H9 (cell line): ENCODE measurements around the gene CCDC192. TPM values are rescaled to one million over a fixed set of nuclear protein-coding genes. Genes with fewer than 3 reads are reported as not detected.

Source experiments
- DNase-seq: peaks from one replicate; pipeline ENCODE4 v3.0.0-alpha.2; 2017
- H2AFZ ChIP-seq: one replicate; pipeline ENCODE4 v1.6.1; 2013; ENCODE audit warnings: mild to moderate bottlenecking, low read length, control low read depth, moderate library complexity
- H2AK5ac ChIP-seq: 2 replicates; pipeline ENCODE4 v1.6.1; 2013; ENCODE audit warnings: low read length, control low read depth, mixed read lengths; ENCODE audit not compliant: insufficient read length
- H2BK120ac ChIP-seq: one replicate; pipeline ENCODE4 v1.6.1; 2013; ENCODE audit warnings: low read depth, mild to moderate bottlenecking, low read length, control low read depth, inconsistent platforms; ENCODE audit not compliant: poor library complexity, severe bottlenecking
- H2BK12ac ChIP-seq: 2 replicates; pipeline ENCODE4 v1.6.1; 2013; ENCODE audit warnings: low read length, control low read depth, mixed read lengths, low read depth; ENCODE audit not compliant: insufficient read length
- H2BK15ac ChIP-seq: 2 replicates; pipeline ENCODE4 v1.6.1; 2013; ENCODE audit warnings: low read depth, low read length, control low read depth
- H2BK20ac ChIP-seq: one replicate; pipeline ENCODE4 v1.6.1; 2013; ENCODE audit warnings: low read depth, mild to moderate bottlenecking, low read length, control low read depth, inconsistent platforms; ENCODE audit not compliant: poor library complexity, severe bottlenecking
- H2BK5ac ChIP-seq: 2 replicates; pipeline ENCODE4 v1.6.1; 2013; ENCODE audit warnings: low read length, control low read depth, mixed read lengths; ENCODE audit not compliant: insufficient read length
- H3K14ac ChIP-seq: 2 replicates; pipeline ENCODE4 v1.6.1; 2013; ENCODE audit warnings: low read length, control low read depth; ENCODE audit not compliant: insufficient read depth
- H3K18ac ChIP-seq: 2 replicates; pipeline ENCODE4 v1.6.1; 2013; ENCODE audit warnings: low read depth, mild to moderate bottlenecking, mixed read lengths, low read length, control low read depth; ENCODE audit not compliant: insufficient read length
- H3K23ac ChIP-seq: 2 replicates; pipeline ENCODE4 v1.6.1; 2013; ENCODE audit warnings: low read length, control low read depth, mixed read lengths, low read depth; ENCODE audit not compliant: insufficient read length
- H3K23me2 ChIP-seq: 2 replicates; pipeline ENCODE4 v1.6.1; 2013; ENCODE audit warnings: low read depth, mild to moderate bottlenecking, mixed read lengths, low read length, control low read depth; ENCODE audit not compliant: insufficient read length, poor library complexity, severe bottlenecking
- H3K27ac ChIP-seq: 2 replicates; pipeline ENCODE4 v1.5.1; 2013; ENCODE audit warnings: low read length, control low read depth, mixed read lengths, low read depth; ENCODE audit not compliant: insufficient read length
- H3K27me3 ChIP-seq: 2 replicates; pipeline ENCODE4 v1.6.1; 2013; ENCODE audit warnings: low read length, control low read depth, inconsistent platforms; ENCODE audit not compliant: insufficient read depth
- H3K4ac ChIP-seq: 2 replicates; pipeline ENCODE4 v1.6.1; 2013; ENCODE audit warnings: low read depth, mild to moderate bottlenecking, control low read depth, inconsistent platforms, low read length, moderate library complexity
- H3K4me1 ChIP-seq: 2 replicates; pipeline ENCODE4 v1.6.1; 2013; ENCODE audit warnings: low read length, control low read depth, inconsistent platforms; ENCODE audit not compliant: insufficient read depth
- H3K4me2 ChIP-seq: 2 replicates; pipeline ENCODE4 v1.6.1; 2013; ENCODE audit warnings: low read length, control low read depth, mixed read lengths; ENCODE audit not compliant: insufficient read length, insufficient read depth
- H3K56ac ChIP-seq: 2 replicates; pipeline ENCODE4 v1.6.1; 2013; ENCODE audit warnings: low read depth, mild to moderate bottlenecking, mixed read lengths, low read length, control low read depth; ENCODE audit not compliant: insufficient read length
- H3K79me1 ChIP-seq: 2 replicates; pipeline ENCODE4 v1.6.1; 2013; ENCODE audit warnings: low read depth, mild to moderate bottlenecking, moderate library complexity, low read length, control low read depth, inconsistent platforms; ENCODE audit not compliant: insufficient read depth, poor library complexity, severe bottlenecking
- H3K79me2 ChIP-seq: 2 replicates; pipeline ENCODE4 v1.6.1; 2013; ENCODE audit warnings: low read length, control low read depth, inconsistent platforms; ENCODE audit not compliant: insufficient read depth
- H3K9ac ChIP-seq: 2 replicates; pipeline ENCODE4 v1.6.1; 2013; ENCODE audit warnings: low read length, control low read depth, mixed read lengths; ENCODE audit not compliant: insufficient read length; ENCODE audit errors: extremely low read depth
- H3K9me3 ChIP-seq: one replicate; pipeline ENCODE4 v1.6.1; 2013; ENCODE audit warnings: low read depth, low read length, inconsistent platforms; ENCODE audit not compliant: control insufficient read depth
- H3T11ph ChIP-seq: one replicate; pipeline ENCODE4 v1.6.1; 2013; ENCODE audit warnings: mild to moderate bottlenecking, low read length, control low read depth, inconsistent platforms
- H4K20me1 ChIP-seq: one replicate; pipeline ENCODE4 v1.6.1; 2013; ENCODE audit not compliant: control insufficient read depth, insufficient read length, insufficient read depth
- H4K5ac ChIP-seq: 2 replicates; pipeline ENCODE4 v1.6.1; 2013; ENCODE audit warnings: low read depth, mild to moderate bottlenecking, mixed read lengths, low read length, control low read depth; ENCODE audit not compliant: insufficient read length
- H4K8ac ChIP-seq: replicated peaks from 2 replicates; pipeline ENCODE4 v1.6.1; 2013; ENCODE audit warnings: low read length, control low read depth, mixed read lengths, low read depth; ENCODE audit not compliant: insufficient read length
- H4K91ac ChIP-seq: 2 replicates; pipeline ENCODE4 v1.6.1; 2013; ENCODE audit warnings: low read depth, mild to moderate bottlenecking, moderate library complexity, mixed read lengths, low read length, control low read depth; ENCODE audit not compliant: insufficient read length
- H3K27ac Mint-ChIP-seq, 3 experiments: 2 replicates in 2 of 3; 3 replicates in 1 of 3; pipeline ENCODE4 v1.8.0; 2020 to 2021; ENCODE audit warnings: mixed read lengths in 3 of 3, mild to moderate bottlenecking in 1 of 3, moderate library complexity in 1 of 3
- H3K27me3 Mint-ChIP-seq: 2 replicates; pipeline ENCODE4 v1.8.0; 2021; ENCODE audit warnings: low read depth, mild to moderate bottlenecking, moderate library complexity, mixed read lengths
- H3K36me3 Mint-ChIP-seq, 3 experiments: 2 replicates in 2 of 3; 3 replicates in 1 of 3; pipeline ENCODE4 v1.8.0; 2020 to 2021; ENCODE audit warnings: low read depth in 3 of 3, mixed read lengths in 3 of 3; ENCODE audit not compliant: insufficient read depth in 1 of 3
- H3K4me1 Mint-ChIP-seq, 2 experiments: 2 replicates each; pipeline ENCODE4 v1.8.0; 2020; ENCODE audit warnings: mixed read lengths in 2 of 2
- H3K4me3 Mint-ChIP-seq, 2 experiments: 2 replicates in 1 of 2; 3 replicates in 1 of 2; pipeline ENCODE4 v1.8.0; 2020 to 2021; ENCODE audit warnings: mild to moderate bottlenecking in 2 of 2, mixed read lengths in 2 of 2, moderate library complexity in 1 of 2
- H3K9me3 Mint-ChIP-seq, 2 experiments: 2 replicates in 1 of 2; 3 replicates in 1 of 2; pipeline ENCODE4 v1.8.0; 2020; ENCODE audit warnings: mild to moderate bottlenecking in 2 of 2, mixed read lengths in 2 of 2, moderate library complexity in 1 of 2
- CTCF ChIP-seq: fragments of 200-600 bp; sonication (generic); conservative IDR thresholded peaks from 3 replicates; pipeline ENCODE4 v1.8.0; 2021; ENCODE audit warnings: antibody characterized with exemption, mild to moderate bottlenecking
- WGBS: extraction: QIAGEN DNeasy Blood & Tissue Kit; methylation state at CpG from one replicate; pipeline ENCODE4 v1.1.7; 2013; ENCODE audit warnings: missing lambda C conversion rate, low lambda C conversion rate, mixed read lengths; ENCODE audit not compliant: insufficient read length; ENCODE audit errors: extremely low coverage; 5-methylcytosine and 5-hydroxymethylcytosine counted together
- total RNA-seq: library from RNA; stranded (reverse); gene quantifications from 2 replicates; pipeline ENCODE4 v1.2.1, GENCODE V29; 2021

The CCDC192 gene
- total RNA-seq, 1 experiment from 2014 or later, result not detected

- no peak for TF ChIP-seq CTCF
- Histone ChIP-seq H4K20me1 (no peaks in the 10 kb centered on the region), H4K91ac (no peak overlapping the region), H3K9me3 (no peaks in the 10 kb centered on the region), H3K27me3 (no peaks in the 10 kb centered on the region), H2BK15ac (no peak overlapping the region), H3T11ph (no peak overlapping the region), H3K4me2 (no peak overlapping the region), H3K23ac (no peak overlapping the region), H2AFZ (no peak overlapping the region), H3K14ac (no peak overlapping the region), H2BK12ac (no peak overlapping the region), H2BK5ac (no peak overlapping the region), H3K56ac (no peak overlapping the region), H3K18ac (no peak overlapping the region), H4K8ac (no peak overlapping the region), H3K79me1 (no peaks in the 10 kb centered on the region), H3K4me1 (no peaks in the 10 kb centered on the region), H3K9ac (no peak overlapping the region), H2BK120ac (no peak overlapping the region), H2AK5ac (no peak overlapping the region), H2BK20ac (no peak overlapping the region), H4K5ac (no peak overlapping the region), H3K27ac (no peak overlapping the region), H3K23me2 (no peaks in the 10 kb centered on the region), H3K79me2 (no peaks in the 10 kb centered on the region), H3K4ac (no peak overlapping the region)
- Mint-ChIP-seq H3K27me3 (no peaks in the 10 kb centered on the region), H3K4me3 (no peak overlapping the region), H3K27ac (no peak overlapping the region), H3K9me3 (peaks cover 3 to 12% of the 10 kb centered on the region in 2 experiments; a peak in 4 of 5 replicates), H3K36me3 (peaks cover 0 to 9% (median 3%) of the 10 kb centered on the region in 3 experiments; a peak in 3 of 7 replicates), H3K4me1 (peaks cover 8 to 11% of the 10 kb centered on the region in 2 experiments)
- DNase-seq, result no peak
- WGBS, result no CpG with 5 or more reads among the region's 5 CpGs
These were observed 131.4 kb downstream of the CCDC192 start for GRCh38 chr5:127834554-127834953.
